Measurements from ENCODE around the gene KDM4E. TPM values are rescaled to one million over a fixed set of nuclear protein-coding genes. Genes with fewer than 3 reads are reported as not detected.
"Not testable (repeated sequence)": the region's sequence is repeated elsewhere in the genome, so short reads cannot be mapped to it uniquely, and the experiment has no call there.

The KDM4E gene
- total RNA-seq, 1 experiment from 2014 or later: not detected

- Histone ChIP-seq H4K20me1 (ENCODE audit: low read length) (no peaks in the 10 kb centered on the region), H3K27me3 (ENCODE audit: low read length) (peaks cover 12% of the 10 kb centered on the region; the same call in 1 of the 2 replicates), H3F3A (ENCODE audit: low read length, unreplicated experiment) (no peaks in the 10 kb centered on the region), H3K27ac (ENCODE audit: low read length) (no peak overlapping the region), H3K9me3 (ENCODE audit: low read length) (no peaks in the 10 kb centered on the region), H3K36me3 (ENCODE audit: low read depth, low read length) (no peaks in the 10 kb centered on the region), H3K4me3 (ENCODE audit: low read length) (no peak overlapping the region), H2AFZ (ENCODE audit: low read length) (no peak overlapping the region), H3K9me2 (replicated peaks; ENCODE audit: low read length) (no peaks in the 10 kb centered on the region), H3K9ac (ENCODE audit: low read length) (no peak overlapping the region), H3K79me2 (ENCODE audit: low read length) (no peaks in the 10 kb centered on the region), H3K4me1 (ENCODE audit: insufficient read depth, low read length) (no peaks in the 10 kb centered on the region), H3K4me2 (ENCODE audit: low read length) (no peak overlapping the region)
- DNase-seq (no peak), ATAC-seq (no peak)
- ChIA-PET POLR2A (ENCODE audit: unreplicated experiment) (no interaction called here), CTCF (no interaction called here)
- TF ChIP-seq EZH2phosphoT487 (IDR thresholded peaks at IDR 0.05; ENCODE audit: borderline replicate concordance, low read length) (no peak), EZH2 (IDR thresholded peaks at IDR 0.05; ENCODE audit: low read length, unreplicated experiment) (no peak), CTCF (conservative IDR thresholded peaks at IDR 0.05; ENCODE audit: low read depth, low read length) (no peak)
- intact Hi-C loops (cut with micrococcal nuclease): no loop called here
- BruUV-seq (replicated peaks): no TSS peak
Observed at GRCh38 chr11:95011376-95011775, 13.7 kb upstream of the KDM4E start.

- ChIA-PET POLR2A (ENCODE audit: unreplicated experiment) (no interaction called here), CTCF (no interaction called here)
- H3K27ac ChIP-seq (ENCODE audit: low read length): no peak overlapping the region
- no peak overlapping the region for H3K9ac ChIP-seq (ENCODE audit: low read length)
- no TSS peak for BruUV-seq (replicated peaks)
- no peak for DNase-seq
- intact Hi-C loops (cut with micrococcal nuclease): no loop called here
- H3K9me2 ChIP-seq (replicated peaks; ENCODE audit: low read length): no peaks in the 10 kb centered on the region
- H3K79me2 ChIP-seq (ENCODE audit: low read length): no peaks in the 10 kb centered on the region
- H3K36me3 ChIP-seq (ENCODE audit: low read depth, low read length): no peaks in the 10 kb centered on the region
- H3K4me3 ChIP-seq (ENCODE audit: low read length): no peak overlapping the region
- no peaks in the 10 kb centered on the region for H3F3A ChIP-seq (ENCODE audit: low read length, unreplicated experiment)
- no peak overlapping the region for H2AFZ ChIP-seq (ENCODE audit: low read length)
- no peak for ATAC-seq
- H3K4me2 ChIP-seq (ENCODE audit: low read length): no peak overlapping the region
- H3K4me1 ChIP-seq (ENCODE audit: insufficient read depth, low read length): no peaks in the 10 kb centered on the region
- no peaks in the 10 kb centered on the region for H3K9me3 ChIP-seq (ENCODE audit: low read length)
- TF ChIP-seq CTCF (conservative IDR thresholded peaks at IDR 0.05; ENCODE audit: low read depth, low read length): no peak
- TF ChIP-seq EZH2 (IDR thresholded peaks at IDR 0.05; ENCODE audit: low read length, unreplicated experiment): no peak
- TF ChIP-seq EZH2phosphoT487 (IDR thresholded peaks at IDR 0.05; ENCODE audit: borderline replicate concordance, low read length): no peak
- H3K27me3 ChIP-seq (ENCODE audit: low read length): peaks cover 8% of the 10 kb centered on the region; the same call in 1 of the 2 replicates
- H4K20me1 ChIP-seq (ENCODE audit: low read length): no peaks in the 10 kb centered on the region
Observed at GRCh38 chr11:95014184-95014821, 10.8 kb upstream of the KDM4E start.

- ChIA-PET CTCF (no interaction called here), POLR2A (ENCODE audit: unreplicated experiment) (no interaction called here)
- H2AFZ ChIP-seq (ENCODE audit: low read length): no peak overlapping the region
- no peaks in the 10 kb centered on the region for H3K27me3 ChIP-seq (ENCODE audit: low read length)
- no peaks in the 10 kb centered on the region for H4K20me1 ChIP-seq (ENCODE audit: low read length)
- BruUV-seq (replicated peaks): no TSS peak
- H3K9me2 ChIP-seq (replicated peaks; ENCODE audit: low read length): no peaks in the 10 kb centered on the region
- no peak overlapping the region for H3K9ac ChIP-seq (ENCODE audit: low read length)
- ATAC-seq (peak; percentile 97), DNase-seq (peak; percentile 58)
- no peaks in the 10 kb centered on the region for H3K36me3 ChIP-seq (ENCODE audit: low read depth, low read length)
- no peaks in the 10 kb centered on the region for H3K79me2 ChIP-seq (ENCODE audit: low read length)
- H3K4me1 ChIP-seq (ENCODE audit: insufficient read depth, low read length): no peaks in the 10 kb centered on the region
- intact Hi-C loops (cut with micrococcal nuclease): no loop called here
- no peak overlapping the region for H3K4me2 ChIP-seq (ENCODE audit: low read length)
- H3K27ac ChIP-seq (ENCODE audit: low read length): no peak overlapping the region
- no peaks in the 10 kb centered on the region for H3F3A ChIP-seq (ENCODE audit: low read length, unreplicated experiment)
- no peak overlapping the region for H3K4me3 ChIP-seq (ENCODE audit: low read length)
- TF ChIP-seq EZH2phosphoT487 (IDR thresholded peaks at IDR 0.05; ENCODE audit: borderline replicate concordance, low read length): no peak
- TF ChIP-seq EZH2 (IDR thresholded peaks at IDR 0.05; ENCODE audit: low read length, unreplicated experiment): no peak
- no peak for TF ChIP-seq CTCF (conservative IDR thresholded peaks at IDR 0.05; ENCODE audit: low read depth, low read length)
- H3K9me3 ChIP-seq (ENCODE audit: low read length): no peaks in the 10 kb centered on the region
Observed at GRCh38 chr11:95016139-95016538, 8.9 kb upstream of the KDM4E start.

GRCh38 chr11:95021468-95021867, 3.6 kb upstream of the KDM4E start:
- BruUV-seq (replicated peaks); H4K20me1 ChIP-seq (ENCODE audit: low read length); H3K4me3 ChIP-seq (ENCODE audit: low read length); H3F3A ChIP-seq (ENCODE audit: low read length, unreplicated experiment); H3K4me1 ChIP-seq (ENCODE audit: insufficient read depth, low read length); DNase-seq; ATAC-seq; H3K27ac ChIP-seq (ENCODE audit: low read length); H3K4me2 ChIP-seq (ENCODE audit: low read length); CTCF ChIA-PET; H3K9me2 ChIP-seq (replicated peaks; ENCODE audit: low read length); H2AFZ ChIP-seq (ENCODE audit: low read length); H3K79me2 ChIP-seq (ENCODE audit: low read length); H3K36me3 ChIP-seq (ENCODE audit: low read depth, low read length); intact Hi-C loops (cut with micrococcal nuclease); H3K9me3 ChIP-seq (ENCODE audit: low read length); H3K9ac ChIP-seq (ENCODE audit: low read length); POLR2A ChIA-PET (ENCODE audit: unreplicated experiment): not testable (repeated sequence)
- peaks cover 11% of the 10 kb centered on the region; the same call in 1 of the 2 replicates for H3K27me3 ChIP-seq (ENCODE audit: low read length)
